Stomach (tissue), 9 donors: Measurements from ENCODE around the gene MYCBPAP. TPM values are rescaled to one million over a fixed set of nuclear protein-coding genes. Genes with fewer than 3 reads are reported as not detected.
A peak's percentile ranks its signal among the peaks of the same experiment; 100 is the strongest.

ENCODE experiments used
- DNase-seq, 2 donors: peaks; one replicate each; pipeline versions ENCODE4 v3.0.0 to v3.0.0-alpha.2; 2013 to 2019
- H3K27ac ChIP-seq, 5 donors: fragments of 200-600 bp in 4 of 5; sonication (generic) in 4 of 5; one replicate each; pipeline ENCODE4 v1.5.1; 2013 to 2019; ENCODE audit warnings: mild to moderate bottlenecking in 1 of 5, moderate library complexity in 1 of 5
- H3K27me3 ChIP-seq, 3 donors: fragments of 200-600 bp; sonication (generic); one replicate each; pipeline ENCODE4 v1.5.1; 2017 to 2019; ENCODE audit warnings: mixed run types in 1 of 3
- H3K36me3 ChIP-seq, 4 donors: fragments of 200-600 bp; sonication (generic); 1 replicate in 3 of 4; 2 replicates in 1 of 4; pipeline ENCODE4 v1.5.1; 2016 to 2019
- H3K4me1 ChIP-seq, 4 donors: fragments of 200-600 bp; sonication (generic); one replicate each; pipeline ENCODE4 v1.5.1; 2016 to 2019
- H3K4me3 ChIP-seq, 4 donors: fragments of 200-600 bp; sonication (generic) in 3 of 4; one replicate each; pipeline ENCODE4 v1.5.1; 2016 to 2019; ENCODE audit warnings: mild to moderate bottlenecking in 1 of 4
- H3K9me3 ChIP-seq, 4 donors: fragments of 200-600 bp; sonication (generic); one replicate each; pipeline ENCODE4 v1.5.1; 2016 to 2019
- CTCF ChIP-seq, 7 experiments: fragments of 450-650 bp in 4 of 7; fragments of 200-600 bp in 3 of 7; sonication (generic) in 3 of 7; IDR thresholded peaks; one replicate each; pipeline ENCODE4 v1.5.1; 2016 to 2019; ENCODE audit warnings: antibody characterized with exemption in 7 of 7, control low read depth in 2 of 7, mild to moderate bottlenecking in 1 of 7
- EP300 ChIP-seq: sonication (generic); formaldehyde crosslinking; IDR thresholded peaks from one replicate; pipeline ENCODE4 v1.6.1; 2017; ENCODE audit warnings: antibody characterized with exemption
- POLR2A ChIP-seq, 4 donors: fragments of 450-650 bp; IDR thresholded peaks; one replicate each; pipeline ENCODE4 v1.6.1; 2016; ENCODE audit warnings: antibody characterized with exemption in 4 of 4, control low read depth in 2 of 4, mild to moderate bottlenecking in 1 of 4, moderate library complexity in 1 of 4
- POLR2AphosphoS5 ChIP-seq, 3 donors: sonication (generic); formaldehyde crosslinking; IDR thresholded peaks; one replicate each; pipeline ENCODE4 v1.6.1; 2016; ENCODE audit warnings: antibody characterized with exemption in 3 of 3
- WGBS, 5 donors: extraction: QIAGEN DNeasy Blood & Tissue Kit in 3 of 5; methylation state at CpG; one replicate each; pipeline versions ENCODE4 v1.1.5 to v1.1.7; 2013 to 2018; 5-methylcytosine and 5-hydroxymethylcytosine counted together
- intact Hi-C: fragments of 100-400 bp; cut with DNase I; formaldehyde crosslinking; loops from one replicate; pipeline ENCODE4 v1.15.1; 2023; ENCODE audit warnings: low total_unique reads
- polyA plus RNA-seq, 3 donors: library from polyadenylated mRNA; stranded (reverse); fragments of 200-250 nt; gene quantifications; one replicate each; pipeline ENCODE4 v1.2.3, GENCODE V29; 2013
- total RNA-seq, 5 donors: library from RNA; depleted of rRNA; stranded (reverse); fragments of >200 nt; gene quantifications; one replicate each; pipeline versions ENCODE4 v1.1.0 to v1.2.3, GENCODE V29; 2014 to 2016
- donor health status: healthy with polysubstance abuse.
- donor health status: Bipolar disorder and iron deficiency.
- donor health status: healthy.

Gene MYCBPAP
- total and polyA plus RNA-seq, 8 donors: 0.25 to 2.7 (median 1.1) TPM; not detected in 3

GRCh38 chr17:50549969-50550368 lies 41.7 kb downstream of the MYCBPAP start:
- intact Hi-C loops: loop anchor here (5.0 to 10.0 kb wide), 3 partner anchors 72 to 295 kb away; no protein-coding TSS in a partner anchor
- 82 to 94% (median 91%) methylated on average over 11 of the region's 11 CpGs for WGBS, 5 donors
- Histone ChIP-seq H3K27ac (no peak overlapping the region), H3K4me3 (no peak overlapping the region), H3K4me1 (peaks cover 18 to 47% (median 37%) of the 10 kb centered on the region in 4 donors), H3K27me3 (no peaks in the 10 kb centered on the region), H3K36me3 (peaks cover 0 to 50% (median 26%) of the 10 kb centered on the region in 4 donors), H3K9me3 (no peaks in the 10 kb centered on the region)
- DNase-seq: no peak
- no peak for TF ChIP-seq POLR2AphosphoS5 (IDR thresholded peaks at IDR 0.05)
- no peak for TF ChIP-seq EP300
- no peak for TF ChIP-seq POLR2A (IDR thresholded peaks at IDR 0.05)
- no peak for TF ChIP-seq CTCF (IDR thresholded peaks at IDR 0.05)

- Histone ChIP-seq H3K36me3 (peaks cover 1 to 59% (median 35%) of the 10 kb centered on the region in 4 donors), H3K27ac (peak overlapping the region in 4 of 5 donors; percentile 24 to 64 (median 36)), H3K9me3 (no peaks in the 10 kb centered on the region), H3K4me1 (peaks cover 18 to 44% (median 32%) of the 10 kb centered on the region in 4 donors), H3K4me3 (no peak overlapping the region), H3K27me3 (no peaks in the 10 kb centered on the region)
- peak; percentile 86 to 95 for DNase-seq
- intact Hi-C loops: no loop called here
- 46 to 61% (median 49%) methylated on average over 9 to 32 of the region's 32 CpGs for WGBS, 5 donors
- no peak for TF ChIP-seq POLR2A (IDR thresholded peaks at IDR 0.05)
- peak in 5 of 7 experiments; percentile 66 to 84 (median 78) for TF ChIP-seq CTCF (IDR thresholded peaks at IDR 0.05)
- TF ChIP-seq EP300: no peak
- peak; percentile 19 to 81 (median 53) for TF ChIP-seq POLR2AphosphoS5 (IDR thresholded peaks at IDR 0.05)
These were observed 42.6 kb downstream of the MYCBPAP start for GRCh38 chr17:50550661-50551432.

- Histone ChIP-seq H3K36me3 (peaks cover 3 to 63% (median 39%) of the 10 kb centered on the region in 4 donors), H3K27ac (peak overlapping the region in 2 of 5 donors; percentile 33 to 64), H3K4me3 (no peak overlapping the region), H3K4me1 (peaks cover 18 to 40% (median 31%) of the 10 kb centered on the region in 4 donors), H3K9me3 (no peaks in the 10 kb centered on the region), H3K27me3 (no peaks in the 10 kb centered on the region)
- DNase-seq: peak in 1 of 2 donors; percentile 52
- WGBS, 5 donors: 66 to 91% (median 79%) methylated on average over 4 to 8 of the region's 8 CpGs
- TF ChIP-seq CTCF (IDR thresholded peaks at IDR 0.05) (no peak), POLR2A (IDR thresholded peaks at IDR 0.05) (no peak), EP300 (no peak), POLR2AphosphoS5 (IDR thresholded peaks at IDR 0.05) (no peak)
- intact Hi-C loops: no loop called here
These were observed 43.2 kb downstream of the MYCBPAP start for GRCh38 chr17:50551433-50551815.

GRCh38 chr17:50551884-50552283 lies 43.6 kb downstream of the MYCBPAP start:
- no peak for DNase-seq
- Histone ChIP-seq H3K4me3 (no peak overlapping the region), H3K27ac (no peak overlapping the region), H3K36me3 (peaks cover 3 to 63% (median 39%) of the 10 kb centered on the region in 4 donors), H3K27me3 (no peaks in the 10 kb centered on the region), H3K4me1 (peaks cover 18 to 36% (median 30%) of the 10 kb centered on the region in 4 donors), H3K9me3 (no peaks in the 10 kb centered on the region)
- intact Hi-C loops: no loop called here
- WGBS, 5 donors: 89 to 95% (median 94%) methylated on average over 7 to 12 of the region's 12 CpGs
- no peak for TF ChIP-seq POLR2AphosphoS5 (IDR thresholded peaks at IDR 0.05)
- TF ChIP-seq EP300: no peak
- TF ChIP-seq CTCF (IDR thresholded peaks at IDR 0.05): no peak
- no peak for TF ChIP-seq POLR2A (IDR thresholded peaks at IDR 0.05)
